Measurements from ENCODE around the gene SFMBT1.

The SFMBT1 gene

GRCh38 chr3:52930748-52931147 lies 115.1 kb downstream of the SFMBT1 start:
- ATAC-seq (ENCODE audit: insufficient read depth, low read depth), result no peak
- Histone ChIP-seq H3K4me1 (ENCODE audit: insufficient read depth, low read length) (no peaks in the 10 kb centered on the region), H3K27ac (ENCODE audit: low read length) (no peak overlapping the region), H3K36me3 (ENCODE audit: insufficient read depth, low read length) (peaks cover 71% of the 10 kb centered on the region), H3K9me3 (ENCODE audit: insufficient read depth, low read length, severe bottlenecking) (no peaks in the 10 kb centered on the region), H4K20me1 (ENCODE audit: insufficient read depth, low read length) (no peaks in the 10 kb centered on the region), H3K9ac (ENCODE audit: low read depth, low read length) (no peak overlapping the region), H2AFZ (ENCODE audit: low read depth, low read length) (no peak overlapping the region), H3K27me3 (ENCODE audit: insufficient read depth, low read length, poor library complexity) (no peaks in the 10 kb centered on the region), H3K4me3 (ENCODE audit: low read depth in 1 of 2, low read length in 2 of 2) (no peak overlapping the region), H3K4me2 (ENCODE audit: insufficient read depth, low read length) (no peak overlapping the region), H3K79me2 (ENCODE audit: insufficient read depth, low read length) (no peaks in the 10 kb centered on the region)
- DNase-seq, result no peak
- TF ChIP-seq EZH2 (IDR thresholded peaks at IDR 0.05; ENCODE audit: borderline replicate concordance, low read depth, low read length, severe bottlenecking) (no peak), CTCF (IDR thresholded peaks at IDR 0.05; ENCODE audit: borderline replicate concordance, extremely low read depth, low read length, poor library complexity, severe bottlenecking) (no peak)

- Histone ChIP-seq H3K9ac (ENCODE audit: low read depth, low read length) (no peak overlapping the region), H3K27ac (ENCODE audit: low read length) (no peak overlapping the region), H3K36me3 (ENCODE audit: insufficient read depth, low read length) (peaks cover 84% of the 10 kb centered on the region), H3K79me2 (ENCODE audit: insufficient read depth, low read length) (no peaks in the 10 kb centered on the region), H4K20me1 (ENCODE audit: insufficient read depth, low read length) (no peaks in the 10 kb centered on the region), H3K4me3 (ENCODE audit: low read depth in 1 of 2, low read length in 2 of 2) (no peak overlapping the region), H3K27me3 (ENCODE audit: insufficient read depth, low read length, poor library complexity) (no peaks in the 10 kb centered on the region), H2AFZ (ENCODE audit: low read depth, low read length) (no peak overlapping the region), H3K4me2 (ENCODE audit: insufficient read depth, low read length) (no peak overlapping the region), H3K9me3 (ENCODE audit: insufficient read depth, low read length, severe bottlenecking) (no peaks in the 10 kb centered on the region), H3K4me1 (ENCODE audit: insufficient read depth, low read length) (no peaks in the 10 kb centered on the region)
- ATAC-seq (ENCODE audit: insufficient read depth, low read depth), result no peak
- TF ChIP-seq EZH2 (IDR thresholded peaks at IDR 0.05; ENCODE audit: borderline replicate concordance, low read depth, low read length, severe bottlenecking) (no peak), CTCF (IDR thresholded peaks at IDR 0.05; ENCODE audit: borderline replicate concordance, extremely low read depth, low read length, poor library complexity, severe bottlenecking) (no peak)
- no peak for DNase-seq
Observed at GRCh38 chr3:52926554-52926953, 119.3 kb downstream of the SFMBT1 start.

- Histone ChIP-seq H2AFZ (ENCODE audit: low read depth, low read length) (no peak overlapping the region), H3K79me2 (ENCODE audit: insufficient read depth, low read length) (no peaks in the 10 kb centered on the region), H3K9me3 (ENCODE audit: insufficient read depth, low read length, severe bottlenecking) (no peaks in the 10 kb centered on the region), H4K20me1 (ENCODE audit: insufficient read depth, low read length) (no peaks in the 10 kb centered on the region), H3K36me3 (ENCODE audit: insufficient read depth, low read length) (peaks cover 84% of the 10 kb centered on the region), H3K4me3 (ENCODE audit: low read depth in 1 of 2, low read length in 2 of 2) (no peak overlapping the region), H3K4me2 (ENCODE audit: insufficient read depth, low read length) (no peak overlapping the region), H3K27me3 (ENCODE audit: insufficient read depth, low read length, poor library complexity) (no peaks in the 10 kb centered on the region), H3K27ac (ENCODE audit: low read length) (no peak overlapping the region), H3K9ac (ENCODE audit: low read depth, low read length) (no peak overlapping the region), H3K4me1 (ENCODE audit: insufficient read depth, low read length) (no peaks in the 10 kb centered on the region)
- TF ChIP-seq CTCF (IDR thresholded peaks at IDR 0.05; ENCODE audit: borderline replicate concordance, extremely low read depth, low read length, poor library complexity, severe bottlenecking) (no peak), EZH2 (IDR thresholded peaks at IDR 0.05; ENCODE audit: borderline replicate concordance, low read depth, low read length, severe bottlenecking) (no peak)
- no peak for DNase-seq
- ATAC-seq (ENCODE audit: insufficient read depth, low read depth), result no peak
Observed at GRCh38 chr3:52925405-52926313, 120.2 kb downstream of the SFMBT1 start.

Measured in DND-41 (cell line).